Endothelial cell of umbilical vein (primary cell): ENCODE data around the gene DCC. TPM values are rescaled to one million over a fixed set of nuclear protein-coding genes. Genes with fewer than 3 reads are reported as not detected.

ENCODE experiments used
- BruUV-seq: library from RNA; stranded (reverse); fragments of 400-500 nt; replicated peaks from 2 replicates; lab custom pipeline; 2021; lab: Mats Ljungman, UMichigan
- CTCF ChIA-PET: fragments of 300-600, 350-600 bp; sonication (Branson Sonifier 250); formaldehyde crosslinking; loops from one replicate; lab custom pipeline; 2021; ENCODE audit warnings: antibody characterized with exemption, inconsistent platforms; lab: Charles Lee
- POLR2A ChIA-PET: fragments of 300-600, 350-600 bp; sonication (Branson Sonifier 250); formaldehyde crosslinking; loops from one replicate; lab custom pipeline; 2021; ENCODE audit warnings: antibody characterized with exemption, inconsistent platforms; lab: Charles Lee
- DNase-seq: peaks from one replicate; pipeline ENCODE4 v3.0.0-alpha.2; 2011; ENCODE audit warnings: low read depth, low spot score
- FAIRE-seq: peaks from 2 replicates; lab custom pipeline; 2011; peaks lifted over from hg19 to GRCh38; lab: Jason Lieb, UNC
- H2AFZ ChIP-seq: 2 replicates; pipeline ENCODE4 v1.6.0; 2012; ENCODE audit warnings: low read depth, low read length, control low read depth, inconsistent platforms
- H3K27ac ChIP-seq: 2 replicates; pipeline ENCODE4 v1.5.1; 2011; ENCODE audit warnings: low read depth, mild to moderate bottlenecking, control low read depth, low read length, moderate library complexity; ENCODE audit not compliant: insufficient read depth
- H3K27me3 ChIP-seq, 2 experiments: 2 replicates each; pipeline versions ENCODE4 v1.6.0 to v1.6.1; 2011; ENCODE audit warnings: low read length in 2 of 2, mixed read lengths in 1 of 2; ENCODE audit not compliant: control insufficient read depth in 2 of 2, insufficient read depth in 2 of 2
- H3K36me3 ChIP-seq, 2 experiments: 2 replicates in 1 of 2; 3 replicates in 1 of 2; pipeline ENCODE4 v1.5.1; 2011; ENCODE audit warnings: low read length in 2 of 2, mild to moderate bottlenecking in 1 of 2, moderate library complexity in 1 of 2; ENCODE audit not compliant: control insufficient read depth in 2 of 2, insufficient read depth in 2 of 2; ENCODE audit errors: extremely low read depth in 1 of 2
- H3K4me1 ChIP-seq: 3 replicates; pipeline ENCODE4 v1.5.1; 2011; ENCODE audit warnings: mild to moderate bottlenecking, low read length; ENCODE audit not compliant: control insufficient read depth, insufficient read depth; ENCODE audit errors: extremely low read depth
- H3K4me2 ChIP-seq: 2 replicates; pipeline ENCODE4 v1.6.1; 2011; ENCODE audit warnings: low read length, control low read depth, mixed read lengths; ENCODE audit not compliant: insufficient read depth
- H3K4me3 ChIP-seq, 3 experiments: fragments of 200-600 bp in 1 of 3; sonication (generic), shearing (Covaris generic) in 1 of 3; replicated peaks in 1 of 3; 2 replicates each; pipeline ENCODE4 v1.5.1; 2011 to 2016; ENCODE audit warnings: control low read depth in 3 of 3, low read length in 3 of 3, mild to moderate bottlenecking in 2 of 3, inconsistent platforms in 1 of 3, low read depth in 1 of 3, moderate library complexity in 1 of 3; ENCODE audit not compliant: insufficient read depth in 1 of 3
- H3K79me2 ChIP-seq: 2 replicates; pipeline ENCODE4 v1.6.0; 2012; ENCODE audit warnings: low read length, inconsistent platforms; ENCODE audit not compliant: control insufficient read depth, insufficient read depth
- H3K9ac ChIP-seq: replicated peaks from 2 replicates; pipeline ENCODE3; 2011; ENCODE audit warnings: low read length, control low read depth; ENCODE audit not compliant: insufficient read depth; ENCODE audit errors: extremely low read depth
- H3K9me1 ChIP-seq: replicated peaks from 3 replicates; pipeline ENCODE4 v1.6.0; 2011; ENCODE audit warnings: mild to moderate bottlenecking, low read length; ENCODE audit not compliant: control insufficient read depth, insufficient read depth; ENCODE audit errors: extremely low read depth
- H3K9me3 ChIP-seq: replicated peaks from 2 replicates; pipeline ENCODE4 v1.5.1; 2012; ENCODE audit warnings: low read length, inconsistent platforms; ENCODE audit not compliant: control insufficient read depth, insufficient read depth
- H4K20me1 ChIP-seq: replicated peaks from 2 replicates; pipeline ENCODE3; 2011; ENCODE audit warnings: mild to moderate bottlenecking, low read length; ENCODE audit not compliant: control insufficient read depth, insufficient read depth; ENCODE audit errors: extremely low read depth
- EZH2 ChIP-seq: IDR thresholded peaks from 2 replicates; pipeline ENCODE4 v1.6.1; 2012; ENCODE audit warnings: borderline replicate concordance, low read depth, mild to moderate bottlenecking, moderate library complexity, low read length, inconsistent platforms; ENCODE audit not compliant: severe bottlenecking
- GATA2 ChIP-seq: IDR thresholded peaks from 2 replicates; pipeline ENCODE4 v1.7.0; 2011; ENCODE audit warnings: low read depth, mild to moderate bottlenecking, moderate library complexity, mixed read lengths, low read length; ENCODE audit not compliant: insufficient read length, insufficient read depth
- JUN ChIP-seq: IDR thresholded peaks from 2 replicates; pipeline ENCODE4 v1.6.1; 2011; ENCODE audit warnings: borderline replicate concordance, low read depth; ENCODE audit not compliant: insufficient read length, insufficient read depth
- POLR2A ChIP-seq: IDR thresholded peaks from 2 replicates; pipeline ENCODE4 v1.6.1; 2012; ENCODE audit warnings: low read depth, mild to moderate bottlenecking, control low read depth, low read length
- POLR2AphosphoS5 ChIP-seq: IDR thresholded peaks from 2 replicates; pipeline ENCODE4 v1.6.1; 2012; ENCODE audit warnings: low read depth, mild to moderate bottlenecking, control low read depth, low read length, moderate library complexity; ENCODE audit not compliant: insufficient read depth
- dilution Hi-C: fragments of 300-500 bp; cut with MboI; formaldehyde crosslinking; loops from one replicate; pipeline ENCODE4 v1.15.0; 2019; ENCODE audit warnings: low sequenced_read_pairs; ENCODE audit not compliant: extremely low pct_ligation_motif_present
- intact Hi-C: fragments of 100-400 bp; cut with micrococcal nuclease; formaldehyde crosslinking; loops from one replicate; pipeline ENCODE4 v1.10.0; 2022
- polyA plus RNA-seq, 4 experiments: library from polyadenylated mRNA; depleted of rRNA in 3 of 4; stranded (reverse) in 3 of 4; unstranded in 1 of 4; fragments of >200 nt; gene quantifications; 2 replicates each; pipeline versions ENCODE4 v1.2.1 to v1.2.3, GENCODE V29; 2011 to 2012; ENCODE audit warnings: missing spikeins in 1 of 4
- total RNA-seq: library from RNA; stranded (reverse); gene quantifications from 2 replicates; pipeline ENCODE4 v1.2.3, GENCODE V29; 2021
- TF ChIP-seq, protein P1 (sequence below): IDR thresholded peaks from 2 replicates; pipeline ENCODE4 v1.6.1; 2011; ENCODE audit not compliant: insufficient read depth, insufficient read length
- TF ChIP-seq, protein P2 (sequence below), 2 donors: IDR thresholded peaks; 1 replicate in 1 of 2; 2 replicates in 1 of 2; pipeline ENCODE4 v1.5.1; 2011; ENCODE audit warnings: low read length in 2 of 2, mild to moderate bottlenecking in 2 of 2, moderate library complexity in 2 of 2, control low read depth in 1 of 2, inconsistent platforms in 1 of 2, low read depth in 1 of 2; ENCODE audit not compliant: insufficient read depth in 1 of 2; ENCODE audit errors: extremely low read depth in 1 of 2

DCC gene
- total and polyA plus RNA-seq, 2 donors (not counting 3 experiments of a cell fraction or from before 2014, with no cell fraction given): not detected

DNA sequence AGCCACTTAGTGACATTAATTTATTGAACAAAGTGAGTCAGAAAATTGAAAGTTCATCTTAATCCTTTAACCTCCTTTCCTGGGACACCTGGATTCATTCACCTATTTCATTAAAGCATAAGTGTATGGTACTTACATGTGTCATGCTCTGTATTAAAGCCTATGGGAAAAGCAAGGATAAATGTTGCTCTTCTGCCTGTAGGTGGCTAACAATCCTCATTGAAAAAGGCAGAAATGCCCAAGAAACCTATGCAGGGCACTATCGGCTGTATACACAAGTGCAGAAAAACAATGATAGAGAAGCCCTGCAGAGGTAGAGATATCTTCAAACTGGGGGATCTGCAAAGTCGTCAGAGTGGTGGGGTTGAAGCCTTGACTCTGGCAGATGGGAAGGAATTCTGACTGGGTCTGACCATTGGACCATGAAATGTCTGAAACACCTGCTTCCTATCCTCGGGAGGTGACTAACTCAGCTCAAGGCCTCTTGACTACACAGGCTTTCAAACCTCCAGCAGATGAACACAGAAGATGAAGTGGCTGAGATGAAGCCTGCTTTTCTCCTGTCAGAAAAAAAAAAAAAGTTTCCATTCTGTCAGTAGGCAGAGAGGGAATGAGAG lies 83.1 kb downstream of the DCC start:
- intact Hi-C loops (no loop called here), dilution Hi-C loops (no loop called here)
- Histone ChIP-seq H3K4me1 (no peaks in the 10 kb centered on the region), H3K9me3 (peaks cover 10% of the 10 kb centered on the region), H2AFZ (no peak overlapping the region), H3K9ac (no peak overlapping the region), H3K4me3 (no peak overlapping the region), H3K4me2 (no peak overlapping the region), H4K20me1 (no peaks in the 10 kb centered on the region), H3K9me1 (no peaks in the 10 kb centered on the region), H3K36me3 (no peaks in the 10 kb centered on the region), H3K27ac (no peak overlapping the region), H3K79me2 (no peaks in the 10 kb centered on the region), H3K27me3 (no peaks in the 10 kb centered on the region)
- BruUV-seq: no TSS peak
- no peak for FAIRE-seq
- POLR2A ChIA-PET: no interaction called here
- no peak for DNase-seq
- TF ChIP-seq POLR2A (no peak), GATA2 (no peak), EZH2 (no peak)
- TF ChIP-seq, protein P1, sequence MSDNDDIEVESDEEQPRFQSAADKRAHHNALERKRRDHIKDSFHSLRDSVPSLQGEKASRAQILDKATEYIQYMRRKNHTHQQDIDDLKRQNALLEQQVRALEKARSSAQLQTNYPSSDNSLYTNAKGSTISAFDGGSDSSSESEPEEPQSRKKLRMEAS: no peak
- CTCF ChIA-PET: no interaction called here

DNA sequence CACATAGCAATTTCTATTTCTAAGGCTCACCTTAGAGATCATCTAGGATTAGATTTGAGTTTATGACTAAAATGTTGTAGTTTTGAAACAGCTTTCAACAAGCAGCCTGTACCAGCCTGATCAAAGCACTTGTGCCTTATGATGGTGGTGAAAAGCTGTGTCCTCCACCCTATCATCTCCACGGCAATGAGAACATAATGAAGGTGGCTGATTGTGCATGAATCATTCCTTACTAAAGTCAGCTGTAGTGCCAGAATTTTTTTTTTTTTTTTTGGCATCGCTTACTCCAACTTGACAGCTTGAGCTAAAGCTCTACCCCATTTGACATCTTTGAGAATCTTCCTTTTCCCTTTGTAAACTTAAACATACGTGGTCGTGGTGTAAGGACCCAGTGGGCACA lies 86.0 kb downstream of the DCC start:
- DNase-seq: no peak
- no TSS peak for BruUV-seq
- no peaks in the 10 kb centered on the region for H3K9me1 ChIP-seq
- no peak overlapping the region for H3K4me3 ChIP-seq
- intact Hi-C loops (no loop called here), dilution Hi-C loops (no loop called here)
- no peaks in the 10 kb centered on the region for H3K27me3 ChIP-seq
- no peak overlapping the region for H3K9ac ChIP-seq
- H3K79me2 ChIP-seq: no peaks in the 10 kb centered on the region
- TF ChIP-seq JUN (no peak), POLR2AphosphoS5 (no peak), GATA2 (no peak), POLR2A (no peak), EZH2 (no peak)
- TF ChIP-seq, protein P2, sequence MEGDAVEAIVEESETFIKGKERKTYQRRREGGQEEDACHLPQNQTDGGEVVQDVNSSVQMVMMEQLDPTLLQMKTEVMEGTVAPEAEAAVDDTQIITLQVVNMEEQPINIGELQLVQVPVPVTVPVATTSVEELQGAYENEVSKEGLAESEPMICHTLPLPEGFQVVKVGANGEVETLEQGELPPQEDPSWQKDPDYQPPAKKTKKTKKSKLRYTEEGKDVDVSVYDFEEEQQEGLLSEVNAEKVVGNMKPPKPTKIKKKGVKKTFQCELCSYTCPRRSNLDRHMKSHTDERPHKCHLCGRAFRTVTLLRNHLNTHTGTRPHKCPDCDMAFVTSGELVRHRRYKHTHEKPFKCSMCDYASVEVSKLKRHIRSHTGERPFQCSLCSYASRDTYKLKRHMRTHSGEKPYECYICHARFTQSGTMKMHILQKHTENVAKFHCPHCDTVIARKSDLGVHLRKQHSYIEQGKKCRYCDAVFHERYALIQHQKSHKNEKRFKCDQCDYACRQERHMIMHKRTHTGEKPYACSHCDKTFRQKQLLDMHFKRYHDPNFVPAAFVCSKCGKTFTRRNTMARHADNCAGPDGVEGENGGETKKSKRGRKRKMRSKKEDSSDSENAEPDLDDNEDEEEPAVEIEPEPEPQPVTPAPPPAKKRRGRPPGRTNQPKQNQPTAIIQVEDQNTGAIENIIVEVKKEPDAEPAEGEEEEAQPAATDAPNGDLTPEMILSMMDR (IDR thresholded peaks at IDR 0.05; ENCODE audit: extremely low read depth in 1 of 2, insufficient read depth in 1 of 2, low read depth in 1 of 2, low read length in 2 of 2): no peak
- TF ChIP-seq, protein P1: no peak
- no peaks in the 10 kb centered on the region for H3K36me3 ChIP-seq
- no peaks in the 10 kb centered on the region for H3K4me1 ChIP-seq
- H3K9me3 ChIP-seq: peaks cover 6% of the 10 kb centered on the region
- H2AFZ ChIP-seq: no peak overlapping the region
- ChIA-PET CTCF (no interaction called here), POLR2A (no interaction called here)
- FAIRE-seq: no peak
- no peak overlapping the region for H3K4me2 ChIP-seq
- H3K27ac ChIP-seq: no peak overlapping the region
- no peaks in the 10 kb centered on the region for H4K20me1 ChIP-seq
